H9 (cell line): ENCODE results near the gene IGF1R. TPM values are rescaled to one million over a fixed set of nuclear protein-coding genes. Genes with fewer than 3 reads are reported as not detected.

ENCODE experiments used
- DNase-seq: peaks from one replicate; pipeline ENCODE4 v3.0.0-alpha.2; 2017
- H2AFZ ChIP-seq: one replicate; pipeline ENCODE4 v1.6.1; 2013; ENCODE audit warnings: mild to moderate bottlenecking, low read length, control low read depth, moderate library complexity
- H2AK5ac ChIP-seq: 2 replicates; pipeline ENCODE4 v1.6.1; 2013; ENCODE audit warnings: low read length, control low read depth, mixed read lengths; ENCODE audit not compliant: insufficient read length
- H2BK120ac ChIP-seq: one replicate; pipeline ENCODE4 v1.6.1; 2013; ENCODE audit warnings: low read depth, mild to moderate bottlenecking, low read length, control low read depth, inconsistent platforms; ENCODE audit not compliant: poor library complexity, severe bottlenecking
- H2BK12ac ChIP-seq: 2 replicates; pipeline ENCODE4 v1.6.1; 2013; ENCODE audit warnings: low read length, control low read depth, mixed read lengths, low read depth; ENCODE audit not compliant: insufficient read length
- H2BK15ac ChIP-seq: 2 replicates; pipeline ENCODE4 v1.6.1; 2013; ENCODE audit warnings: low read depth, low read length, control low read depth
- H2BK20ac ChIP-seq: one replicate; pipeline ENCODE4 v1.6.1; 2013; ENCODE audit warnings: low read depth, mild to moderate bottlenecking, low read length, control low read depth, inconsistent platforms; ENCODE audit not compliant: poor library complexity, severe bottlenecking
- H2BK5ac ChIP-seq: 2 replicates; pipeline ENCODE4 v1.6.1; 2013; ENCODE audit warnings: low read length, control low read depth, mixed read lengths; ENCODE audit not compliant: insufficient read length
- H3K14ac ChIP-seq: 2 replicates; pipeline ENCODE4 v1.6.1; 2013; ENCODE audit warnings: low read length, control low read depth; ENCODE audit not compliant: insufficient read depth
- H3K18ac ChIP-seq: 2 replicates; pipeline ENCODE4 v1.6.1; 2013; ENCODE audit warnings: low read depth, mild to moderate bottlenecking, mixed read lengths, low read length, control low read depth; ENCODE audit not compliant: insufficient read length
- H3K23ac ChIP-seq: 2 replicates; pipeline ENCODE4 v1.6.1; 2013; ENCODE audit warnings: low read length, control low read depth, mixed read lengths, low read depth; ENCODE audit not compliant: insufficient read length
- H3K23me2 ChIP-seq: 2 replicates; pipeline ENCODE4 v1.6.1; 2013; ENCODE audit warnings: low read depth, mild to moderate bottlenecking, mixed read lengths, low read length, control low read depth; ENCODE audit not compliant: insufficient read length, poor library complexity, severe bottlenecking
- H3K27ac ChIP-seq: 2 replicates; pipeline ENCODE4 v1.5.1; 2013; ENCODE audit warnings: low read length, control low read depth, mixed read lengths, low read depth; ENCODE audit not compliant: insufficient read length
- H3K27me3 ChIP-seq: 2 replicates; pipeline ENCODE4 v1.6.1; 2013; ENCODE audit warnings: low read length, control low read depth, inconsistent platforms; ENCODE audit not compliant: insufficient read depth
- H3K4ac ChIP-seq: 2 replicates; pipeline ENCODE4 v1.6.1; 2013; ENCODE audit warnings: low read depth, mild to moderate bottlenecking, control low read depth, inconsistent platforms, low read length, moderate library complexity
- H3K4me1 ChIP-seq: 2 replicates; pipeline ENCODE4 v1.6.1; 2013; ENCODE audit warnings: low read length, control low read depth, inconsistent platforms; ENCODE audit not compliant: insufficient read depth
- H3K4me2 ChIP-seq: 2 replicates; pipeline ENCODE4 v1.6.1; 2013; ENCODE audit warnings: low read length, control low read depth, mixed read lengths; ENCODE audit not compliant: insufficient read length, insufficient read depth
- H3K56ac ChIP-seq: 2 replicates; pipeline ENCODE4 v1.6.1; 2013; ENCODE audit warnings: low read depth, mild to moderate bottlenecking, mixed read lengths, low read length, control low read depth; ENCODE audit not compliant: insufficient read length
- H3K79me1 ChIP-seq: 2 replicates; pipeline ENCODE4 v1.6.1; 2013; ENCODE audit warnings: low read depth, mild to moderate bottlenecking, moderate library complexity, low read length, control low read depth, inconsistent platforms; ENCODE audit not compliant: insufficient read depth, poor library complexity, severe bottlenecking
- H3K79me2 ChIP-seq: 2 replicates; pipeline ENCODE4 v1.6.1; 2013; ENCODE audit warnings: low read length, control low read depth, inconsistent platforms; ENCODE audit not compliant: insufficient read depth
- H3K9ac ChIP-seq: 2 replicates; pipeline ENCODE4 v1.6.1; 2013; ENCODE audit warnings: low read length, control low read depth, mixed read lengths; ENCODE audit not compliant: insufficient read length; ENCODE audit errors: extremely low read depth
- H3K9me3 ChIP-seq: one replicate; pipeline ENCODE4 v1.6.1; 2013; ENCODE audit warnings: low read depth, low read length, inconsistent platforms; ENCODE audit not compliant: control insufficient read depth
- H3T11ph ChIP-seq: one replicate; pipeline ENCODE4 v1.6.1; 2013; ENCODE audit warnings: mild to moderate bottlenecking, low read length, control low read depth, inconsistent platforms
- H4K20me1 ChIP-seq: one replicate; pipeline ENCODE4 v1.6.1; 2013; ENCODE audit not compliant: control insufficient read depth, insufficient read length, insufficient read depth
- H4K5ac ChIP-seq: 2 replicates; pipeline ENCODE4 v1.6.1; 2013; ENCODE audit warnings: low read depth, mild to moderate bottlenecking, mixed read lengths, low read length, control low read depth; ENCODE audit not compliant: insufficient read length
- H4K8ac ChIP-seq: replicated peaks from 2 replicates; pipeline ENCODE4 v1.6.1; 2013; ENCODE audit warnings: low read length, control low read depth, mixed read lengths, low read depth; ENCODE audit not compliant: insufficient read length
- H4K91ac ChIP-seq: 2 replicates; pipeline ENCODE4 v1.6.1; 2013; ENCODE audit warnings: low read depth, mild to moderate bottlenecking, moderate library complexity, mixed read lengths, low read length, control low read depth; ENCODE audit not compliant: insufficient read length
- H3K27ac Mint-ChIP-seq, 3 experiments: 2 replicates in 2 of 3; 3 replicates in 1 of 3; pipeline ENCODE4 v1.8.0; 2020 to 2021; ENCODE audit warnings: mixed read lengths in 3 of 3, mild to moderate bottlenecking in 1 of 3, moderate library complexity in 1 of 3
- H3K27me3 Mint-ChIP-seq: 2 replicates; pipeline ENCODE4 v1.8.0; 2021; ENCODE audit warnings: low read depth, mild to moderate bottlenecking, moderate library complexity, mixed read lengths
- H3K36me3 Mint-ChIP-seq, 3 experiments: 2 replicates in 2 of 3; 3 replicates in 1 of 3; pipeline ENCODE4 v1.8.0; 2020 to 2021; ENCODE audit warnings: low read depth in 3 of 3, mixed read lengths in 3 of 3; ENCODE audit not compliant: insufficient read depth in 1 of 3
- H3K4me1 Mint-ChIP-seq, 2 experiments: 2 replicates each; pipeline ENCODE4 v1.8.0; 2020; ENCODE audit warnings: mixed read lengths in 2 of 2
- H3K4me3 Mint-ChIP-seq, 2 experiments: 2 replicates in 1 of 2; 3 replicates in 1 of 2; pipeline ENCODE4 v1.8.0; 2020 to 2021; ENCODE audit warnings: mild to moderate bottlenecking in 2 of 2, mixed read lengths in 2 of 2, moderate library complexity in 1 of 2
- H3K9me3 Mint-ChIP-seq, 2 experiments: 2 replicates in 1 of 2; 3 replicates in 1 of 2; pipeline ENCODE4 v1.8.0; 2020; ENCODE audit warnings: mild to moderate bottlenecking in 2 of 2, mixed read lengths in 2 of 2, moderate library complexity in 1 of 2
- WGBS: extraction: QIAGEN DNeasy Blood & Tissue Kit; methylation state at CpG from one replicate; pipeline ENCODE4 v1.1.7; 2013; ENCODE audit warnings: missing lambda C conversion rate, low lambda C conversion rate, mixed read lengths; ENCODE audit not compliant: insufficient read length; ENCODE audit errors: extremely low coverage; 5-methylcytosine and 5-hydroxymethylcytosine counted together
- total RNA-seq: library from RNA; stranded (reverse); gene quantifications from 2 replicates; pipeline ENCODE4 v1.2.1, GENCODE V29; 2021
- TF ChIP-seq, protein P1 (sequence below): fragments of 200-600 bp; sonication (generic); conservative IDR thresholded peaks from 3 replicates; pipeline ENCODE4 v1.8.0; 2021; ENCODE audit warnings: antibody characterized with exemption, mild to moderate bottlenecking

IGF1R gene
- total RNA-seq, 1 experiment from 2014 or later = 70.0 TPM

DNA sequence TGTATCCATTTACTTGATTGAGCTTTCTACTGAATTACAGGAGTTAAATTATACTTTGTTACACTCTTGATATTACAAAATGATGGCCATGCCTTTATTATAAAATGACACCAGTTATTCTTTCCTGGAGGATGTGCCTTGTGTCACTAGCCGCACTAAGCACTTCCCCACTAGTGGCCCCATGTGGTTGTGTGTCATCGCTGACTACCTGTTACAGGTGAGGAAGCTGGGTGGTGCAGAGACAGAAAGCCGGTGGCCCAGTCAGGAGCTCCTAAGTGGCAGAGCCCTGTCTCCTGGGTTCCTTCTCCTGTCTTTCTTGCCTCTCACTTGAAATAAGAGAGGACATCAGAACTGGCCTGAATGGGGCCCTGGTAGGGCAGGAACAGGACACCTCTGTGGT is 96.8 kb downstream of the IGF1R start:
- Mint-ChIP-seq H3K27me3 (no peaks in the 10 kb centered on the region), H3K27ac (no peak overlapping the region), H3K36me3 (peaks cover 0 to 4% (median 2%) of the 10 kb centered on the region in 3 experiments; a peak in 2 of 7 replicates), H3K4me3 (no peak overlapping the region), H3K4me1 (peaks cover 48 to 66% of the 10 kb centered on the region in 2 experiments), H3K9me3 (no peaks in the 10 kb centered on the region)
- Histone ChIP-seq H4K5ac (no peak overlapping the region), H3K18ac (no peak overlapping the region), H3K4me1 (peaks cover 9% of the 10 kb centered on the region), H4K91ac (no peak overlapping the region), H4K8ac (no peak overlapping the region), H3K27me3 (no peaks in the 10 kb centered on the region), H3K23me2 (no peaks in the 10 kb centered on the region), H2BK120ac (no peak overlapping the region), H3K14ac (no peak overlapping the region), H3K79me1 (peaks cover 17% of the 10 kb centered on the region), H3K56ac (no peak overlapping the region), H3K4ac (no peak overlapping the region), H4K20me1 (no peaks in the 10 kb centered on the region), H2BK15ac (no peak overlapping the region), H3K9ac (no peak overlapping the region), H2BK20ac (no peak overlapping the region), H3K23ac (no peak overlapping the region), H2AK5ac (no peak overlapping the region), H3T11ph (no peak overlapping the region), H3K4me2 (no peak overlapping the region), H2AFZ (no peak overlapping the region), H2BK5ac (no peak overlapping the region), H3K27ac (no peak overlapping the region), H3K79me2 (peaks cover 62% of the 10 kb centered on the region), H3K9me3 (no peaks in the 10 kb centered on the region), H2BK12ac (no peak overlapping the region)
- DNase-seq = no peak
- TF ChIP-seq, protein P1, sequence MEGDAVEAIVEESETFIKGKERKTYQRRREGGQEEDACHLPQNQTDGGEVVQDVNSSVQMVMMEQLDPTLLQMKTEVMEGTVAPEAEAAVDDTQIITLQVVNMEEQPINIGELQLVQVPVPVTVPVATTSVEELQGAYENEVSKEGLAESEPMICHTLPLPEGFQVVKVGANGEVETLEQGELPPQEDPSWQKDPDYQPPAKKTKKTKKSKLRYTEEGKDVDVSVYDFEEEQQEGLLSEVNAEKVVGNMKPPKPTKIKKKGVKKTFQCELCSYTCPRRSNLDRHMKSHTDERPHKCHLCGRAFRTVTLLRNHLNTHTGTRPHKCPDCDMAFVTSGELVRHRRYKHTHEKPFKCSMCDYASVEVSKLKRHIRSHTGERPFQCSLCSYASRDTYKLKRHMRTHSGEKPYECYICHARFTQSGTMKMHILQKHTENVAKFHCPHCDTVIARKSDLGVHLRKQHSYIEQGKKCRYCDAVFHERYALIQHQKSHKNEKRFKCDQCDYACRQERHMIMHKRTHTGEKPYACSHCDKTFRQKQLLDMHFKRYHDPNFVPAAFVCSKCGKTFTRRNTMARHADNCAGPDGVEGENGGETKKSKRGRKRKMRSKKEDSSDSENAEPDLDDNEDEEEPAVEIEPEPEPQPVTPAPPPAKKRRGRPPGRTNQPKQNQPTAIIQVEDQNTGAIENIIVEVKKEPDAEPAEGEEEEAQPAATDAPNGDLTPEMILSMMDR = no peak
- no CpG with 5 or more reads among the region's 3 CpGs for WGBS
